HG02870 (cell line): ENCODE results near the gene TACSTD2.
"Not testable (repeated sequence)": the region's sequence is repeated elsewhere in the genome, so short reads cannot be mapped to it uniquely, and the experiment has no call there.

Source experiments
- ATAC-seq: cut with Tn5 transposase; IDR thresholded peaks from one replicate; pipeline ENCODE4 v1.9.1; 2021; ENCODE audit warnings: mild to moderate bottlenecking, moderate library complexity; ENCODE audit not compliant: unreplicated experiment

Gene TACSTD2

DNA sequence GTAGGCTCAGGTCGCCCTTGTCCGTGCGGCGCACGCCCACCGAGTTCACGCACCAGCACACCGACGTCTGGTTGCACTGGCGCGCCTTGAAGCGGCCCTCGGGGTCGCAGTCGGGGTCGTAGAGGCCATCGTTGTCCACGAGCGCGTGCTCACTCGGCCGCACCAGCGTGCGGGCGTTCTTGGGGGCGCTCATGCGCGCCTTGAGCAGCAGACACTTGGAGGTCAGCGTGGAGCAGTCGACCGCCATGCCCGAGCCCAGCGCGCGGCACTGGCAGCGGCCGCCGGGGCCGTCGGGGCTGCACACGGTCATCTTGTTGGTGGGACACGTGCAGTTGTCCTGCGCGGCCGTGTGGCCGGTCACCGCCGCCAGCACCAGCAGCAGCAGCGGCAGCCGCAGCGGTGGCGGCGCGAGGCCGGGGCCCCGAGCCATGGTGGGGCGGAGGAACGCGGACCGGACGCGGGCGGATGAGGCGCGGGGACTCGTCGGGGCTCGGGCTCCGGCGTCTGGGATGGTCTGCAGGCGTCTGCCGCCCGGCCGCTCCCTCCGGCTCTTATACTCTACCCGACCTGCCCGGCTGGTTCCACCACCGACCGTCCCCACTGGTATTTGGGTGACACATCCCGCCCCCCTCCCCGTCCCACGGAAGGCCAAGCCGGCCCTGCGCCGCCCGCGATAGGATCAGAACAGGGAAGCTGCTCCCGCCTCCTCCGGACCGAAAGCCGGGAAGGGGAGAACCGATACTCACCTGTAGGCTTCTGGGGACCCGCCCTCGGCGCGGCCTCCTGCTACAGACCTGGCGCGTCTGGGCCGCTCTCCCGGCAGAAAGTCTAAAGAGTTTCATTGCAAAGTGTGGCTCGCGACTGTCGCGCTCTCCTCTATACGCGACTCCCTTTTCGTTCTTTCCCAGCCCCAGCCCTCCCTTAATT is at the start of gene TACSTD2:
TACSTD2 (minus strand) TSS at position 526 of the 927 bp plus-strand sequence; CDS start at position 430, 96 bp downstream.
- no peak for ATAC-seq

DNA sequence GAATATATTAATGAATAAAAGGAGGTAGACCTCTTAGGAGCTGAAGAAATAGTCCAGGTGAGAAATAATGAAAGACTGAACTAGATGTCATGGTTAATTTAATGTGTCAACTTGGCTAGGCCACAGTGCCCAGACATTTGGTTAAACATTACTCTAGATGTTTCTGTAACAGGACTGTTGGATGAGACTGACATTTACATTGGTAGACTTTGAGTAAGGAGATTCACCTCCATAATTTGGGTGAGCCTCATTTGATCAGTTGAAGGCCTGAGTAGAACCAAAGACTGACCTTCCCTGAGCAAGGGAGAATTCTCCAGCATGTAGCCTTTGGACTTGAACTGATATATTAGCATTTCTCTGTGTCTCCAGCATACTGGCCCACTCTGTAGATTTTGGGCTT is 49.2 kb upstream of the TACSTD2 start:
- ATAC-seq, result no peak

DNA sequence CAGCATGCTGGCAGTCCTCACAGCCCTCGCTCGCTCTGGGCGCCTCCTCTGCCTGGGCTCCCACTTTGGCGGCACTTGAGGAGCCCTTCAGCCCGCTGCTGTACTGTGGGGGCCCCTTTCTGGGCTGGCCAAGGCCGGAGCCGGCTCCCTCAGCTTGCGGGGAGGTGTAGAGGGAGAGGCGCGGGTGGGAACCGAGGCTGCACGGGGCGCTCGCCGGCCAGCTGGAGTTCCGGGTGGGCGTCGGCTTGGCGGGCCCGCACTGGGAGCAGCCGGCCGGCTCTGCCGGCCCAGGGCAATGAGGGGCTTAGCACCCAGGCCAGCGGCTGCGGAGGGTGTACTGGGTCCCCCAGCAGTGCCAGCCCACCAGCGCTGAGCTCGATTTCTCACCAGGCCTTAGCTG is 46.2 kb upstream of the TACSTD2 start:
- ATAC-seq, result not testable (repeated sequence)

DNA sequence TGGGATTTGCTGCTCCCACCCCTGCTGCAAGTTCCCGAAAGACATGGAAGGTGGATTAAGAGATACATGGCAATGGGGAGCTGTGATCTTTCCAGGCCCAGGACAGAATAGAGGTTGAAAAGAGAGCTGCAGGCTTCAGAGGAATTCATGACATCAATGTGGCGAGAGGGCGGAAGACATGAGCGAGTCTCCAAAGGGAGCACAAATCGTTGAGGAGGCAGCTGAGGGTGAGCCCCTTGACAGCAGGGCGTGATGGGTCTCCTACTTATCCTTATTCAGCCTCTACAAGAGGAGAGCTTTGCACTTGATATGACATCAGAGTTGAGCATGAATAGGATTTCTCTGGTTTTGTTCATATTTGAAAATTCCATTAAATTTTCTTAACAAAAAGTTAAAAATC is 45.5 kb upstream of the TACSTD2 start:
- ATAC-seq, result no peak

DNA sequence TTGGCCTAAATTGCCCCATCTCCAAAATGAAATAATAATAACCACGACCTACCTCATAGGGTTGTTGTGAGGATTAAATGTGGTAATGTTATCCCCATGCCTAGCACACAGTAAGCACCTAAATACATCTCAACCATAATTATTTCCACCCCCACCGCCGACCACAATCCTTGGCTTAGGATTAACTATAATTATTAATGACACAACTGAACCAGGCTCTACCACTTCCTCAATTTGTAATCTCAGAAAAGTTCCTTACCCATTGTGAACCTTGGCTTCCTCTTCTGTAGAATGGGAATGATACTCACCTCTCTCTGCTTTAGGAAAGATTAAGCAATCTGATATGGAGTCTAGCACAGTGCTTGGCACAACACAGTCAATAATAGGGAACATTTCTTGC is 44.3 kb upstream of the TACSTD2 start:
- ATAC-seq, result no peak

DNA sequence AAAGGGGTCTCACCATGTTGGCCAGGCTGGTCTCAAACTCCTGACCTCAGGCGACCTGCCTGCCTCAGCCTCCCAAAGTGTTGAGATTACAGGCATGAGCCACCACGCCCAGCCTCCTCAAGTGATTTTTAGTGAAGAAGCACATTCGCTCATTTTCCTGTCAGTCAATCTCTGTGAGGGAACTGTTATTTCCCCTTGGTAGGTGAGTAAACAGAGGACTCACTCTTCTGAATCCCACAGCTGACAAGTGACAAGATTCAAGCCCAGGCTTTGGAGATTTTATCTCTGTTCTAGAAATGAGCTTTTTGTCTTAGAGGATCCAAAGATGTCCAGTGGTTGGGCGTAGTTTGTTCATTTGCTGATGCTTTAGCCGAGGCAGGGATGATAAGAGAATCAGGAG is 43.9 kb upstream of the TACSTD2 start:
- ATAC-seq, result no peak

- no peak for ATAC-seq
Observed at GRCh38 chr1:58620259-58620658, 43.2 kb upstream of the TACSTD2 start.

DNA sequence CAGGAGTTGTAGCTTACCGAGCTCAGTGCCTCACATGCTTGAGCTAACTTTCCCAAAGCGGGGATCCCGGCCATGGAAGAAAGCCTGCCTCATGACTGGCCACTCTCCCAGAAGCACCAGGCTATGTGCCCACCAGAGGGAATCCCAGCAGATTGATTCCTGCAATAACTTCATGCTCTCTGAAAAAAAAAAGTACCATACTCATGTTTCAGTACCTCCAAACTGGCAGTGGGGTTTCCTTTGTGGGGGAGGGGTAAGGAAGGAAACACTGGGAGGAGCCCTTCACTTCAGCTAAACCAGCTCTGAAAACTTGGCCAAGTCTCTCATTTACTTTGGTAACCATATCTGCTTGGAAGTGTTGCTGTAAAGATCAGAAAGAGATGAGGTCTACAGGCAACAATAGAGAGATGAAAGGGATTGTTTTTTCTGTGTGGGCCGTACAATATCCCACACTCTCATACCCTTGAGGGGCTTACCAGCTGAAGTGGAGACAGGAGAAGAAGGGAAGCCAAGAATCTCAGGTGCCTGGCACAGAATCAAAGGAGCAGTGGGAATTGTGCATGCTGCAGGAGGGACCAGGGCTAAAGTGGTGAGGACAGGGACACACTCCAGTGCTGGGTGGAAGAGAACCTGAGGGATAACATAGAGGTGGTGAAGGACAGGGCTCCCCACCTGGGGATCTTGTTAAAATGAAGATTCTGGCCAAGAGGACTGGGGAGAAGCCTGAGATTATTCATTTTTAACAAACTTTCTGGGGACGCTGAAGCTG is 42.4 kb upstream of the TACSTD2 start:
- ATAC-seq, result no peak

- ATAC-seq, result no peak
Observed at GRCh38 chr1:58618303-58618702, 41.3 kb upstream of the TACSTD2 start.

GRCh38 chr1:58611861-58612385 is 34.9 kb upstream of the TACSTD2 start:
- ATAC-seq, result no peak

DNA sequence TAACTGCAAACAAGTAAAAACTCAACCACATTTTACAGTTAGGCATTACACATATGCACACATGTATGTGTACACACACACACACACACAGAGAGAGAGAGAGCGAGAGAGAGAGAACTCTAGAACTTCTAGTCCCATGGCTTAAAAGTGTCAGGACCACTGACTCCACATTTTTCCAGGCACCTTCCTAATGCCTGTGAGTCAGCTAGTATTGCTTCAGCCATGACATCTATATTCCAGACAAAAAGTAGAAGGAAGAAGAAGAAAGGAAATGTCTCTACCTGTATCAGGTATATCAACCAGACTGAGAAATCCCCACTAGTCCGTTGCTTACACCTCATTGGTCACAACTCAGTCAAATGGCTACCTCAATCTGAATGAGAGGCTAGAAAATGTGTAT is 31.9 kb upstream of the TACSTD2 start:
- ATAC-seq, result no peak

- ATAC-seq, result no peak
Observed at GRCh38 chr1:58608297-58608696, 31.2 kb upstream of the TACSTD2 start.

- no peak for ATAC-seq
Observed at GRCh38 chr1:58607391-58607790, 30.3 kb upstream of the TACSTD2 start.

DNA sequence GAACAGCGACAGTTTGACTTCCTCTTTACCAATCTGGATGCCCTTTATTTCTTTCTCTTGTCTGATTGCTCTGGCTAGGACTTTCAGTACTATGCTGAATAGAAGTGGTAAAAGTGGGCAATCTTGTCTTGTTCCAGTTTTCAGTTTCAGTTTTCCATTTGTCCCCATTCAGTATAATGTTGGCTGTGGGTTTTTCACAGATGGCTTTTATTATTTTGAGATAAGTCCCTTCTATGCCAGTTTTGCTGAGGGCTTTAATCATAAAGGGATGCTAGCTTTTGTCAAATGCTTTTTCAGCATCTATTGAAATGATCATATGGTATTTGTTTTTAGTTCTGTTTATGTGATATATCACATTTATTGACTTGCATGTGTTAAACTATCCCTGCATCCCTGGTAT is 24.9 kb upstream of the TACSTD2 start:
- ATAC-seq, result not testable (repeated sequence)

GRCh38 chr1:58597996-58598395 is 20.9 kb upstream of the TACSTD2 start:
- no peak for ATAC-seq

DNA sequence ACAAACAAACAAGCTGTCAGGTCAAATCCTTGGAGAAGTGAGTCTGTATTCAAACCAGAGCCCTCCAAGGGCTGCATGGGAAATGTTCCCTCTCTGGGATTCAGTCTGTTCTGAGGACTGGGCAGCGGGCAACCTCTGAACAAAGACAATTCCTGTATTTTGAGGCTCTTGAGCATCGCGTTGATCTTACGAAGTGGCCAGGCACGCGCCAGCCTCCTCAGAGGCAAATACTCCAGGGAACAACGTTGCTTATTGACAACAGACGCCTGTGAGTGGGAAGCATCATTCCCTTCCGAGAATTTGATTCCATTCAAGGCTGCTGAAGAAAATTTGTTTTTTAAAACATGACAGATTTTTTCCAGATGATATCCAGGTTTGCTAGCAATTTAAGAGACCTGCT is 20.0 kb upstream of the TACSTD2 start:
- ATAC-seq, result no peak

DNA sequence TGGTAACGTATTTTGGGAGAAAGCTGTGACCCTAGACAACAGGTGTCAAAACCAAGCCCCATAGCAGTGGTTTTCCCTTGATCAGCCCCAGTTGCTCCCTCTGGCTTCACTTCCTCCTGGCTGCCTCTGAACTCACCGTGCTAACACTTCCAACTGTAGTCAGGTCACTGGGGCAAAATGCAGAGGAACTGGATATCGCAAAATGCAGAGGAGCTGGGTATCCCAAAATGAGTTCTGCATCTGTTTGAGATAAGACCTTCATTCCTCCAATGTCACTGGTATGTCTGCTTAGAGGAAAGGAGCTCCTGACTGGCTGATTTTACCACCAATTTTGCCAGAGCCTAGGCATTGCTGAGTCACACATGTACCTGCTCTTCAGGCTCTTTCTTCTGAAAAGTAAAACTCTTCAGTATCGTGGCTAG is 19.6 kb upstream of the TACSTD2 start:
- ATAC-seq, result no peak

DNA sequence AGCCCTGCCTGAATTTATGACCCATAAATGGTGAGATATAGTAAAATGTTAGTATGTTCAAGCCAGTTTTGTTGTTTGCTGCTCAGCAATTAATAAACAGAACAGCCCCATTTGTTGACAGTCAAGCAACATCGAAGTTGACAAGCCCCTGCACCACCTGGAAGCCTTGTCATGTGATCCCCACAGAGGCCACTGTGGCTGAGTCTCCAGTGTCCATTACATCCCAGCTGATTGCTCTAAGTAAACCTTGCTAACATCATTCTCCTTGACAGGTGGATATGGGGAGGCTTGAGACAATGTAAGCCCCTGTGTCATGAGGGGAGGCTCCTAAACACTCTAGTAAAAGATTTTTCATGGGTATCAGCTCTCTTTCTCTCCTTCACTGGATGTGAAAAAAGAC is 17.5 kb upstream of the TACSTD2 start:
- ATAC-seq, result no peak

GRCh38 chr1:58592522-58593134 is 15.6 kb upstream of the TACSTD2 start:
- ATAC-seq, result no peak

- no peak for ATAC-seq
Observed at GRCh38 chr1:58591806-58592205, 14.8 kb upstream of the TACSTD2 start.

- ATAC-seq, result no peak
Observed at GRCh38 chr1:58590019-58590418, 13.0 kb upstream of the TACSTD2 start.
